HFFc6 (cell line): ENCODE results near the gene CES5A. TPM values are rescaled to one million over a fixed set of nuclear protein-coding genes. Genes with fewer than 3 reads are reported as not detected.
"Not testable (repeated sequence)": the region's sequence is repeated elsewhere in the genome, so short reads cannot be mapped to it uniquely, and the experiment has no call there.

Source experiments
- DNase-seq: peaks from one replicate; pipeline ENCODE4 v3.0.0-alpha.2; 2018
- H3K27ac Mint-ChIP-seq: 2 replicates; pipeline ENCODE4 v1.8.0; 2020; ENCODE audit warnings: mild to moderate bottlenecking, mixed read lengths
- H3K27me3 Mint-ChIP-seq: 2 replicates; pipeline ENCODE4 v1.8.0; 2021; ENCODE audit warnings: mild to moderate bottlenecking, moderate library complexity, mixed read lengths; ENCODE audit not compliant: insufficient read depth
- H3K36me3 Mint-ChIP-seq: 2 replicates; pipeline ENCODE4 v1.8.0; 2021; ENCODE audit warnings: low read depth, mixed read lengths
- H3K4me1 Mint-ChIP-seq: 2 replicates; pipeline ENCODE4 v1.8.0; 2020; ENCODE audit warnings: low read depth, mixed read lengths
- H3K4me3 Mint-ChIP-seq: 2 replicates; pipeline ENCODE4 v1.8.0; 2020; ENCODE audit warnings: mild to moderate bottlenecking, moderate library complexity, mixed read lengths
- H3K9me3 Mint-ChIP-seq: 2 replicates; pipeline ENCODE4 v1.8.0; 2020; ENCODE audit warnings: mild to moderate bottlenecking, mixed read lengths
- total RNA-seq, 6 experiments: library from RNA; stranded (reverse); fragmentation: NEBNext Ultra II Directional; extraction: Animal tissue kit (Norgen Biotek cat#: 25700); gene quantifications; 2 replicates in 1 of 6; 3 replicates in 5 of 6; pipeline ENCODE4 v1.2.3, GENCODE V29; 2021
- TF ChIP-seq, protein P1 (sequence below): fragments of 200-600 bp; sonication (generic); IDR thresholded peaks from 2 replicates; pipeline ENCODE4 v1.5.0; 2021; ENCODE audit warnings: antibody characterized with exemption, mild to moderate bottlenecking

CES5A gene
- total RNA-seq, 6 experiments from 2014 or later = not detected

DNA sequence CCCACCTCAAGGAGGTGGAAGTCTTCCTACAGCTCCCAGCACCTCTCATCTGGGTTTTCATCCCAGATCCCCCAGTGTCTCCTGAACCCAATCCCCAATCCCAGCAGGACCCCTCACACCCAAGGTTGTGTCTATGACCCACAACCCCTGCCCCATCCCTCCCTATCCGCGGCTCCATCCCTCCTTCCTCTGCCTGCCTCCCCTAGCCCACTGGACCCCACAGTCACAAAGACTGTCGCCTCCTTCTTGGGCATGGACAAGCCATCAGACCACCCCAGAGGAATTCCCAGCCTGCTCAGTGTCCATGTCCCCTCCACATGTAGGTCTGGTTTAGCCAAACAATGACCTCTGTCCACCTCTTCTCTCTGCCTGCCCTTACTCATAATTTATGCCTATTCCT lies 54.6 kb downstream of the CES5A start:
- Mint-ChIP-seq H3K4me3 (no peak overlapping the region), H3K36me3 (no peaks in the 10 kb centered on the region), H3K9me3 (peaks cover 5% of the 10 kb centered on the region), H3K27me3 (peaks cover 4% of the 10 kb centered on the region), H3K27ac (no peak overlapping the region), H3K4me1 (no peaks in the 10 kb centered on the region)
- DNase-seq = no peak
- TF ChIP-seq, protein P1, sequence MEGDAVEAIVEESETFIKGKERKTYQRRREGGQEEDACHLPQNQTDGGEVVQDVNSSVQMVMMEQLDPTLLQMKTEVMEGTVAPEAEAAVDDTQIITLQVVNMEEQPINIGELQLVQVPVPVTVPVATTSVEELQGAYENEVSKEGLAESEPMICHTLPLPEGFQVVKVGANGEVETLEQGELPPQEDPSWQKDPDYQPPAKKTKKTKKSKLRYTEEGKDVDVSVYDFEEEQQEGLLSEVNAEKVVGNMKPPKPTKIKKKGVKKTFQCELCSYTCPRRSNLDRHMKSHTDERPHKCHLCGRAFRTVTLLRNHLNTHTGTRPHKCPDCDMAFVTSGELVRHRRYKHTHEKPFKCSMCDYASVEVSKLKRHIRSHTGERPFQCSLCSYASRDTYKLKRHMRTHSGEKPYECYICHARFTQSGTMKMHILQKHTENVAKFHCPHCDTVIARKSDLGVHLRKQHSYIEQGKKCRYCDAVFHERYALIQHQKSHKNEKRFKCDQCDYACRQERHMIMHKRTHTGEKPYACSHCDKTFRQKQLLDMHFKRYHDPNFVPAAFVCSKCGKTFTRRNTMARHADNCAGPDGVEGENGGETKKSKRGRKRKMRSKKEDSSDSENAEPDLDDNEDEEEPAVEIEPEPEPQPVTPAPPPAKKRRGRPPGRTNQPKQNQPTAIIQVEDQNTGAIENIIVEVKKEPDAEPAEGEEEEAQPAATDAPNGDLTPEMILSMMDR = no peak

DNA sequence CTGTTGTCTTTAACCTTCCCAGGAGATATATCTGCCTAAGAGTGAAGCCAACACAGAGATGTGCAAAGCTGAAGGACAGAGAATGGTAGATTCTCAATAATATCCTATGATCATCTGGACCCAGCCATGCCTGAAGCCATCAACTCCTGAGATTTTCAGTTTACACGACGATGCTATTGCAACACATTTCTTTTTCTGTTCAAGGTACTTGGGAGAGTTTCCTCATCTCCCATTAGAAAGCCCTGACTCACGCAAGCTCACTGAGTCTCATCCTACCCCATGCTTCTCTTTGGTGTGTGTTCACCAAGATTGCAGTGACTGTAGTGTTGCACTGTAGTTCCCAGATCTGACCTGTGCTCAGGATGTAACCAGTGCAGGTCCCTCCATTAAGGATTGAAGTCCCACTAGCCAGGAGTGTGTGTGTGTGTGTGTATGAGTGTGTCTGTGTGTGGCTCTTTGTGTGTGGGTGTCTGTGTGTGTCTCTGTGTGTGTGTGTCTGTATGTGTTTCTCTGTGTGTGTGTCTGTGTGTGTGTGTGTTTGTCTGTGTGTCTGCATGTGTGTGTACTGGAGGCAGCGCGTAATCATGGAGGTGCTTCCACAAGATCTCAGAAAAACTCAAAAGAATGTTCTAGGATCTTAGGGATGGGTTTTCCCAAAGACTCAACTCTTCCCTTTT lies 57.8 kb downstream of the CES5A start:
- DNase-seq = no peak
- Mint-ChIP-seq H3K4me3 (no peak overlapping the region), H3K27ac (no peak overlapping the region), H3K4me1 (no peaks in the 10 kb centered on the region), H3K36me3 (no peaks in the 10 kb centered on the region), H3K27me3 (peaks cover 8% of the 10 kb centered on the region), H3K9me3 (peaks cover 5% of the 10 kb centered on the region)
- TF ChIP-seq, protein P1 = no peak

DNA sequence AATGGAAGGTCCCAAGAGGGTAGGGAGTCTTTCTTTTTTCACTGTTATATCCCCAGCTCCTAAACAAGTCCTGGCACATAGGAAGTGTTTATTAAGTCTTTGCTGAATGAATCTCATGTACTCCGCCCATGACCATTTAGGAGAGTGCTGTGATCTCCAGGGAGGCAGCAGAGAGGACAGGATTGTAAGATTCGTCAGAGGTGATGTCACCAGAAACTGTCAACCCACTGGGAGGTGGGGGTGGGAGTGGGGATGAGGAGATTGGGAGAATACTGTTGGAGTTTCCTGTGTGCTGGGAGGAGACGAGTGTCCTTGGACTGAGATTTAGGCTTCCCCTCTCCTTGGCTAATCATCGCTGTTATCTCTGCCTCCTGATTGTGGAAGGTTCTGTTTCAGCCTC lies 59.0 kb downstream of the CES5A start:
- not testable (repeated sequence) for H3K4me1 Mint-ChIP-seq, H3K27ac Mint-ChIP-seq, DNase-seq, H3K4me3 Mint-ChIP-seq, H3K9me3 Mint-ChIP-seq, H3K36me3 Mint-ChIP-seq, H3K27me3 Mint-ChIP-seq

DNA sequence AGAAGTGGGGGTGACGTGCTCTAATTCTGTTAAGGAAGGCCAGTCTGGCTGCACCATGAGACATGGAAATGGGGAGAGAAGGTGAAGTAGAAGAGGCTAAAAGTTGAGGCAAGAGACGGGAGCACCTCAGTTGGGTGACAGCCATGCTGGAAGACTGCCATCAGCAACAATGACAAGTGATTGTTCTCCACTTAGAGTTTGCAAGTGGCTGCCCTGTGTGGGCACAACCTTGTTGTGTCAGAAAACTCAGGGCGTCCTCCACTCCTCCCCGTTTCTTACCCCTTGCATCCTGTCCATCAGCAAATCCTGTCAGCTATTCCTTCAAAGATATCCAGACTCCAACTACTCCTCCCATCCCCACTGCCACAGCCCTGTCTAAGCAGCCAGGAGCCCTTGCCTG lies 59.9 kb downstream of the CES5A start:
- peaks cover 11% of the 10 kb centered on the region; the same call in 1 of the 2 replicates for H3K27me3 Mint-ChIP-seq
- H3K4me3 Mint-ChIP-seq = no peak overlapping the region
- TF ChIP-seq, protein P1 = no peak
- no peaks in the 10 kb centered on the region for H3K4me1 Mint-ChIP-seq
- no peak for DNase-seq
- H3K9me3 Mint-ChIP-seq = no peaks in the 10 kb centered on the region; the same call in 1 of the 2 replicates
- H3K27ac Mint-ChIP-seq = no peak overlapping the region
- no peaks in the 10 kb centered on the region for H3K36me3 Mint-ChIP-seq

DNA sequence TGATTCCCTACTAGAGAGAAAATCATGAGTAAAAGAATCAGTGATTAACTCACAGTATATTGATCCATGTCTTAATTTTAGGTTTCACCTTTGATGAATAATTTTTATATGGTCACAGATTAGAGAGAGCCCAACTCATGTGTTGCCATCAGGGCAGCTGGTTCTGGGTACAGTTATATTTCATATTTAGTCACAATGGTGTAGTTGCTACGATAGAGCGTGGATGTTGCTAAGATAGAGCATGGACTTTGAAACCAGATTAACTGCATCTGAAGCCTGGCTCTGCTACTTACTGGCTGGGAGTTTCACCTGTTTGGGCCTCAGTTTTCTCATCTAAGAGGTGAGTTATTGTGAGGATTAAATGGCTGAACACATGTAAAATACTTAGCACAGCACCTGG lies 61.0 kb downstream of the CES5A start:
- H3K9me3 Mint-ChIP-seq, H3K36me3 Mint-ChIP-seq, H3K4me3 Mint-ChIP-seq, H3K27ac Mint-ChIP-seq, H3K4me1 Mint-ChIP-seq, DNase-seq: not testable (repeated sequence)
- H3K27me3 Mint-ChIP-seq = peaks cover 12% of the 10 kb centered on the region; the same call in 1 of the 2 replicates

DNA sequence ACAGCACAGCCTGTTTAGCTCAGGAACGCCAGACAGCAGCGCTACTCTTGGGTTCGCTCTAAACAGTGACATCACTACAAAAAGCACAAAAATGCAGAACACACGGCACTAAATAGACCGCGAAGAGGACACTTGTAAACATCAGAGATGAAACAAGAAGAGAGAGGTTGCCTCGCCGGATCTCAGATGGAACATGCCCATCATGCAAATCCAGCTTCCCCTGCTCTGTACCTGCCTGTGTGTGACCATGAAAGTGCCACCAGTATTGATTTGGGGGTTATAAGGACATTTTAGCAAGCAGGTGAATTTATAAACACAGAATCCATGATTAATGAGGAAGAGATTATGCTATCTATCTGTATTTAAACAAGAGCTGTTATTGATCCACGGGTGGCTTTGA lies 61.4 kb downstream of the CES5A start:
- DNase-seq, H3K4me3 Mint-ChIP-seq, H3K9me3 Mint-ChIP-seq, H3K27ac Mint-ChIP-seq, H3K36me3 Mint-ChIP-seq, H3K4me1 Mint-ChIP-seq: not testable (repeated sequence)
- H3K27me3 Mint-ChIP-seq = peaks cover 12% of the 10 kb centered on the region; the same call in 1 of the 2 replicates

DNA sequence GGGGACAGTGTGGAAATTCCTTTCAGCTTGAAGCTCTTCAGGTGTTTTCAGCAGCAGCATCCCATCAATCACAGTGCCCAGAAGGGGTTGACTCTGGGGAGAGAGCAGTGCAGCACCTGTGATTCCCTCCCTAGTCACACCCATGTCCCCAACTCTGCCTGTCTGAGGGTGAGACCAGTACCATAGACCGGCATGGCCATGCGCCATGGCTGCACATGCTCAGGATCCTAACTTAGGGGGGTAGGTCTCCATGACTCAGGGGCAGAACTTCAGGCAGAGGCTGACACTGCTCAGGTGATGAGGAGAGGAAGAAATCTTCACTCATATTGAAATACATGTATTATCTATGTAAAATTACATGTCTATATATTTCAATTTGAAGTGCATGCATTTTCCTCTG lies 62.2 kb downstream of the CES5A start:
- Mint-ChIP-seq H3K27ac (no peak overlapping the region), H3K4me1 (no peaks in the 10 kb centered on the region), H3K36me3 (no peaks in the 10 kb centered on the region), H3K4me3 (no peak overlapping the region), H3K9me3 (no peaks in the 10 kb centered on the region; the same call in 1 of the 2 replicates), H3K27me3 (peaks cover 12% of the 10 kb centered on the region; the same call in 1 of the 2 replicates)
- no peak for DNase-seq
- TF ChIP-seq, protein P1 = no peak
